K562 (cell line): Measurements from ENCODE around the gene DHRS4L2. TPM values are rescaled to one million over a fixed set of nuclear protein-coding genes. Genes with fewer than 3 reads are reported as not detected.

Experiments used
- BMI1 ChIP-seq: fragments of 150-350 bp; IDR thresholded peaks from 2 replicates; pipeline ENCODE4 v1.6.1; 2014; ENCODE audit warnings: low read length
- CREB1 ChIP-seq, 2 experiments: sonication (generic) in 1 of 2; formaldehyde crosslinking in 1 of 2; IDR thresholded peaks; 2 replicates each; pipeline versions ENCODE4 v1.6.1 to v1.8.0; 2012 to 2022; ENCODE audit warnings: inconsistent platforms in 1 of 2, mild to moderate bottlenecking in 1 of 2, missing genetic modification reagents in 1 of 2, moderate library complexity in 1 of 2
- DIDO1 ChIP-seq: fragments of 450-650 bp; IDR thresholded peaks from 2 replicates; pipeline ENCODE4 v1.6.1; 2016; ENCODE audit warnings: low read depth, missing biosample characterization, missing genetic modification characterization
- EZH2 ChIP-seq: IDR thresholded peaks from 2 replicates; pipeline ENCODE4 v1.6.1; 2012; ENCODE audit warnings: low read depth, mild to moderate bottlenecking, inconsistent platforms, low read length, borderline replicate concordance
- FOXP1 ChIP-seq: sonication (generic); formaldehyde crosslinking; IDR thresholded peaks from 2 replicates; pipeline ENCODE4 v1.8.0; 2022; ENCODE audit warnings: mild to moderate bottlenecking, missing genetic modification reagents
- HDAC6 ChIP-seq: IDR thresholded peaks from 2 replicates; pipeline ENCODE4 v1.6.1; 2012; ENCODE audit warnings: low read depth, mild to moderate bottlenecking, control low read depth, inconsistent platforms, low read length, moderate library complexity
- JUND ChIP-seq, 2 experiments: IDR thresholded peaks; 2 replicates in 1 of 2; 3 replicates in 1 of 2; pipeline ENCODE4 v1.6.1; 2011; ENCODE audit warnings: borderline replicate concordance in 2 of 2, low read depth in 2 of 2, low read length in 2 of 2, improper control_type of control experiment in 1 of 2, missing biosample characterization in 1 of 2, missing genetic modification characterization in 1 of 2, missing genetic modification reagents in 1 of 2
- MAFK ChIP-seq: IDR thresholded peaks from 2 replicates; pipeline ENCODE4 v1.6.1; 2011; ENCODE audit warnings: low read length, improper control_type of control experiment
- NELFE ChIP-seq: IDR thresholded peaks from 2 replicates; pipeline ENCODE4 v1.6.1; 2011; ENCODE audit warnings: mild to moderate bottlenecking; ENCODE audit not compliant: insufficient read depth, insufficient read length
- NR2F6 ChIP-seq: fragments of 450-650 bp; formaldehyde crosslinking; IDR thresholded peaks from 2 replicates; pipeline ENCODE4 v1.4.0; 2020; ENCODE audit warnings: mild to moderate bottlenecking
- NR3C1 ChIP-seq: sonication (generic); formaldehyde crosslinking; IDR thresholded peaks from 2 replicates; pipeline ENCODE4 v1.8.1; 2022; ENCODE audit warnings: missing genetic modification reagents
- PPARD ChIP-seq: fragments of 250-450 bp; sonication (Bioruptor Pico); IDR thresholded peaks from 2 replicates; pipeline ENCODE4 v1.8.0; 2022; ENCODE audit warnings: inconsistent platforms, mild to moderate bottlenecking, moderate library complexity
- PTBP1 ChIP-seq: fragments of 200-400 bp; formaldehyde crosslinking; IDR thresholded peaks from 2 replicates; pipeline ENCODE4 v1.6.1; 2017; ENCODE audit warnings: low read depth, low read length
- RUNX1 ChIP-seq: sonication (generic); IDR thresholded peaks from 2 replicates; pipeline ENCODE4 v1.6.1; 2016; ENCODE audit warnings: antibody characterized with exemption, low read depth
- TCF15 ChIP-seq: fragments of 250-450 bp; sonication (Bioruptor Pico); IDR thresholded peaks from 2 replicates; pipeline ENCODE4 v1.8.0; 2022; ENCODE audit warnings: moderate library complexity, mild to moderate bottlenecking, inconsistent platforms
- TRIM24 ChIP-seq, 2 experiments: fragments of 450-650 bp; IDR thresholded peaks; 2 replicates each; pipeline ENCODE4 v1.6.1; 2016
- ZNF174 ChIP-seq: fragments of 250-450 bp; sonication (Bioruptor Pico); IDR thresholded peaks from 2 replicates; pipeline ENCODE4 v1.4.0; 2020; ENCODE audit warnings: mild to moderate bottlenecking
- ZNF695 ChIP-seq: fragments of 450-650 bp; formaldehyde crosslinking; IDR thresholded peaks from 2 replicates; pipeline ENCODE4 v1.4.0; 2020; ENCODE audit warnings: mild to moderate bottlenecking, moderate library complexity
- ZNF699 ChIP-seq: fragments of 250-450 bp; sonication (Bioruptor Pico); IDR thresholded peaks from 2 replicates; pipeline ENCODE4 v1.8.0; 2021; ENCODE audit warnings: mild to moderate bottlenecking, moderate library complexity; ENCODE audit not compliant: insufficient replicate concordance
- polyA plus RNA-seq, 8 experiments: library from polyadenylated mRNA; depleted of rRNA in 4 of 8; stranded (reverse) in 5 of 8; unstranded in 3 of 8; fragments of >200 nt; fragmentation: Nextera tagmentation in 2 of 8; fragmentation: Illumina TruSeq in 1 of 8; extraction: Ambion mirVana in 2 of 8; extraction: Trizol in 1 of 8; gene quantifications; 2 replicates each; pipeline versions ENCODE4 v1.2.1 to v1.2.3, GENCODE V29; 2011 to 2014; ENCODE audit warnings: inconsistent platforms in 1 of 8, missing spikeins in 1 of 8
- total RNA-seq, 7 experiments: library from RNA; depleted of rRNA in 6 of 7; stranded (reverse); fragments of >200 nt in 6 of 7; fragmentation: Illumina TruSeq in 2 of 7; extraction: Trizol in 2 of 7; gene quantifications; 2 replicates each; pipeline versions ENCODE4 v1.2.1 to v1.2.3, GENCODE V29; 2011 to 2021; ENCODE audit warnings: low replicate concordance in 1 of 7
- TF ChIP-seq, protein P1 (sequence below): fragments of 250-450 bp; sonication (Bioruptor Pico); IDR thresholded peaks from 2 replicates; pipeline ENCODE4 v1.8.0; 2021; ENCODE audit warnings: moderate library complexity, mild to moderate bottlenecking, inconsistent platforms
- TF ChIP-seq, protein P2 (sequence below): fragments of 250-450 bp; sonication (Bioruptor Pico); IDR thresholded peaks from 2 replicates; pipeline ENCODE4 v1.4.0; 2020; ENCODE audit warnings: borderline replicate concordance
- TF ChIP-seq, protein P3 (sequence below): sonication (generic); formaldehyde crosslinking; IDR thresholded peaks from 2 replicates; pipeline ENCODE4 v1.8.0; 2022; ENCODE audit warnings: mild to moderate bottlenecking, missing genetic modification reagents

Gene DHRS4L2
- total and polyA plus RNA-seq, 9 of the 15 experiments (the other 6 are each of a cell fraction or from before 2014, with no cell fraction given): 2.3 to 13.7 (median 8.1) TPM

DNA sequence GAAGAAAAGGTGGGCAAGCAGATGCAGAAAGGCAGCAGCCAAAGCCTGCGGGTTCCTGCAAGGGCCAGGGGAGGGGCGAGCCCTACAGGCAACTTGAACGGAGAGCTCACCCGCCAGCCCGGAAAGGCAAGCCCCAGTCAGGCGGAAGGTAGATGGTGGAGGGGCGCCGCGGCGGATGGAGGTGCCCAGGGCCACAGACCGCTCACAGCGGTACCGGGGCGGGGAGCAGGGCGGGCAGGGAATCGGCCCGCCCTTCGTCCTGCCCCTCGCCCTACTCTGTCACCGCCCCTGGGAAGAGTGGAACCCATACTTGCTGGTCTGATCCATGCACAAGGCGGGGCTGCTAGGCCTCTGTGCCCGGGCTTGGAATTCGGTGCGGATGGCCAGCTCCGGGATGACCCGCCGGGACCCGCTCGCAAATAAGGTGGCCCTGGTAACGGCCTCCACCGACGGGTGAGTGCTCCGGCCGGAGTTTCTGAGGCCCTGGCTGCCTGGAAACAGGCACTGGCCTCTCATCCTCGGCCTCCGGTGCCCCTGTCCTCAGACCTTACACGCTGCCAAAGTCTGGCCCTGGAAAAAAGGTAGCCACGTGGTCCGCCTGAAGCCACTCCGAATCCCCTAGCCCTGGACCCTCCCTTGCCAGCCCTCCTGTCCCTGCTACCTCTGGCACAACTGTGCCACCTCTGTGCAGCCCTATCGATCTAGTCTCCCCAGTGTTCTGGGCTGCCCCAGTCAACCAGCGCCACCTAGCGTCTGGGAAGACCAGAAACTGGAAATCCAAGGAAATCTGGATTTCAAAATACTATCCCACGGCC lies 35.1 kb upstream of the DHRS4L2 start, which contains the start of gene DHRS4 (continued):
- TF ChIP-seq JUND (IDR thresholded peaks at IDR 0.05; ENCODE audit: borderline replicate concordance, low read depth, low read length): no peak
- no peak; the same call in 2 of the 3 replicates for TF ChIP-seq JUND (tag; IDR thresholded peaks at IDR 0.05; ENCODE audit: borderline replicate concordance, low read depth, low read length)
- TF ChIP-seq TRIM24 (IDR thresholded peaks at IDR 0.05): no peak
- TF ChIP-seq TCF15 (CRISPR knock-in tag): no peak
- TF ChIP-seq NELFE: no peak
- TF ChIP-seq PTBP1: no peak
- TF ChIP-seq ZNF174 (CRISPR knock-in tag): no peak
- no peak for TF ChIP-seq PPARD
- TF ChIP-seq, protein P1, sequence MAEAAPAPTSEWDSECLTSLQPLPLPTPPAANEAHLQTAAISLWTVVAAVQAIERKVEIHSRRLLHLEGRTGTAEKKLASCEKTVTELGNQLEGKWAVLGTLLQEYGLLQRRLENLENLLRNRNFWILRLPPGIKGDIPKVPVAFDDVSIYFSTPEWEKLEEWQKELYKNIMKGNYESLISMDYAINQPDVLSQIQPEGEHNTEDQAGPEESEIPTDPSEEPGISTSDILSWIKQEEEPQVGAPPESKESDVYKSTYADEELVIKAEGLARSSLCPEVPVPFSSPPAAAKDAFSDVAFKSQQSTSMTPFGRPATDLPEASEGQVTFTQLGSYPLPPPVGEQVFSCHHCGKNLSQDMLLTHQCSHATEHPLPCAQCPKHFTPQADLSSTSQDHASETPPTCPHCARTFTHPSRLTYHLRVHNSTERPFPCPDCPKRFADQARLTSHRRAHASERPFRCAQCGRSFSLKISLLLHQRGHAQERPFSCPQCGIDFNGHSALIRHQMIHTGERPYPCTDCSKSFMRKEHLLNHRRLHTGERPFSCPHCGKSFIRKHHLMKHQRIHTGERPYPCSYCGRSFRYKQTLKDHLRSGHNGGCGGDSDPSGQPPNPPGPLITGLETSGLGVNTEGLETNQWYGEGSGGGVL (CRISPR knock-in tag): no peak
- no peak for TF ChIP-seq NR3C1 (CRISPR knock-in tag)
- no peak for TF ChIP-seq NR2F6 (CRISPR knock-in tag)
- TF ChIP-seq RUNX1: no peak
- no peak for TF ChIP-seq BMI1
- no peak for TF ChIP-seq MAFK
- no peak for TF ChIP-seq ZNF695 (CRISPR knock-in tag)
- no peak for TF ChIP-seq ZNF699
- no peak for TF ChIP-seq HDAC6
- TF ChIP-seq CREB1 (IDR thresholded peaks at IDR 0.05): no peak
- TF ChIP-seq CREB1 (CRISPR knock-in tag; IDR thresholded peaks at IDR 0.05): no peak
- TF ChIP-seq DIDO1 (tag): no peak
- TF ChIP-seq EZH2: no peak
- TF ChIP-seq, protein P2, sequence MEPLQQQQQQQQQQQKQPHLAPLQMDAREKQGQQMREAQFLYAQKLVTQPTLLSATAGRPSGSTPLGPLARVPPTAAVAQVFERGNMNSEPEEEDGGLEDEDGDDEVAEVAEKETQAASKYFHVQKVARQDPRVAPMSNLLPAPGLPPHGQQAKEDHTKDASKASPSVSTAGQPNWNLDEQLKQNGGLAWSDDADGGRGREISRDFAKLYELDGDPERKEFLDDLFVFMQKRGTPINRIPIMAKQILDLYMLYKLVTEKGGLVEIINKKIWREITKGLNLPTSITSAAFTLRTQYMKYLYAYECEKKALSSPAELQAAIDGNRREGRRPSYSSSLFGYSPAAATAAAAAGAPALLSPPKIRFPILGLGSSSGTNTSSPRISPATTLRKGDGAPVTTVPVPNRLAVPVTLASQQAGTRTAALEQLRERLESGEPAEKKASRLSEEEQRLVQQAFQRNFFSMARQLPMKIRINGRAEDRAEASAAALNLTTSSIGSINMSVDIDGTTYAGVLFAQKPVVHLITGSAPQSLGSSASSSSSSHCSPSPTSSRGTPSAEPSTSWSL: no peak
- TF ChIP-seq FOXP1 (CRISPR knock-in tag): no peak
- TF ChIP-seq, protein P3, sequence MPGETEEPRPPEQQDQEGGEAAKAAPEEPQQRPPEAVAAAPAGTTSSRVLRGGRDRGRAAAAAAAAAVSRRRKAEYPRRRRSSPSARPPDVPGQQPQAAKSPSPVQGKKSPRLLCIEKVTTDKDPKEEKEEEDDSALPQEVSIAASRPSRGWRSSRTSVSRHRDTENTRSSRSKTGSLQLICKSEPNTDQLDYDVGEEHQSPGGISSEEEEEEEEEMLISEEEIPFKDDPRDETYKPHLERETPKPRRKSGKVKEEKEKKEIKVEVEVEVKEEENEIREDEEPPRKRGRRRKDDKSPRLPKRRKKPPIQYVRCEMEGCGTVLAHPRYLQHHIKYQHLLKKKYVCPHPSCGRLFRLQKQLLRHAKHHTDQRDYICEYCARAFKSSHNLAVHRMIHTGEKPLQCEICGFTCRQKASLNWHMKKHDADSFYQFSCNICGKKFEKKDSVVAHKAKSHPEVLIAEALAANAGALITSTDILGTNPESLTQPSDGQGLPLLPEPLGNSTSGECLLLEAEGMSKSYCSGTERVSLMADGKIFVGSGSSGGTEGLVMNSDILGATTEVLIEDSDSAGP: no peak
